ENCODE results near the gene TCN1.

TCN1 gene

DNA sequence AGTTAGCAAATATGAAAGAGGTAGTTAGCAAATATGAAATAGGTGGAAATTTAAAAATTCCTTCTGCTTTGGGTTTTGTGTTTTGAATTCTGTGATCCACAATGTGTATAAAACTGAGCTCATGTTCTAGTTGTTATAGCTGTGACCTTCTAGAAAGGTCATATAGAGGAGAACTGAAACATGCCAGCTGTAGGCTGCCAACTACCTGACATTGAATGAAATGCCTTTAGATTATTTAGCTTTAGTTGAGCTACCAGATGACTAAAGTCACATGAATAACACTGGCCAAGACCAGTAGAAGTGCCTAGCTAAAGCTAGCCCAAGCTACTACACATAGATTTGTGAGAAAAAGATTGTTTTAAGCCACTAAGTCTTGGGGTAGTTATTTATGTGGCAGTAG lies 5.8 kb upstream of the TCN1 start:
- TF ChIP-seq, protein P1, sequence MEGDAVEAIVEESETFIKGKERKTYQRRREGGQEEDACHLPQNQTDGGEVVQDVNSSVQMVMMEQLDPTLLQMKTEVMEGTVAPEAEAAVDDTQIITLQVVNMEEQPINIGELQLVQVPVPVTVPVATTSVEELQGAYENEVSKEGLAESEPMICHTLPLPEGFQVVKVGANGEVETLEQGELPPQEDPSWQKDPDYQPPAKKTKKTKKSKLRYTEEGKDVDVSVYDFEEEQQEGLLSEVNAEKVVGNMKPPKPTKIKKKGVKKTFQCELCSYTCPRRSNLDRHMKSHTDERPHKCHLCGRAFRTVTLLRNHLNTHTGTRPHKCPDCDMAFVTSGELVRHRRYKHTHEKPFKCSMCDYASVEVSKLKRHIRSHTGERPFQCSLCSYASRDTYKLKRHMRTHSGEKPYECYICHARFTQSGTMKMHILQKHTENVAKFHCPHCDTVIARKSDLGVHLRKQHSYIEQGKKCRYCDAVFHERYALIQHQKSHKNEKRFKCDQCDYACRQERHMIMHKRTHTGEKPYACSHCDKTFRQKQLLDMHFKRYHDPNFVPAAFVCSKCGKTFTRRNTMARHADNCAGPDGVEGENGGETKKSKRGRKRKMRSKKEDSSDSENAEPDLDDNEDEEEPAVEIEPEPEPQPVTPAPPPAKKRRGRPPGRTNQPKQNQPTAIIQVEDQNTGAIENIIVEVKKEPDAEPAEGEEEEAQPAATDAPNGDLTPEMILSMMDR (IDR thresholded peaks at IDR 0.05; ENCODE audit: low read depth, low read length) = no peak
- H3K4me3 ChIP-seq (ENCODE audit: low read depth, low read length) = no peak overlapping the region

DNA sequence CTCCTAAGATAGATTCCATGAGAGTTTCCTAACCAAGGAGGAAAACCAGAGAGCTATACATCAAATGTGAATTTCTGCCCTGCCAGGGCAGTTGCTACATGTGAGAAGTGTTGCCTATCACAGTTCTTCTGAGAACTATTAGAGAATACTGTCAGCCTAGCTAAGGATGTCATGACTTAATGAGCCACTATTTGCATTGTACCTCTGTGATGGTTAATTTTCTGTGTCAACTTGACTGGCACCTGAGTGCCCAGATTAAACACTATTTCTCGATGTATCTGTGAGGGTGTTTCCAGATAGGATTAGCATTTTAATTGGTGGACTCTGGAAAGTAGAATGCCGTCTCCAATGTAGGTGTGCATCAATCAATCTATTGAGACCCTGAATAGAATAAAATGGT lies 1.7 kb upstream of the TCN1 start:
- TF ChIP-seq, protein P1 (IDR thresholded peaks at IDR 0.05; ENCODE audit: low read depth, low read length) = no peak
- H3K4me3 ChIP-seq (ENCODE audit: low read depth, low read length) = no peak overlapping the region

DNA sequence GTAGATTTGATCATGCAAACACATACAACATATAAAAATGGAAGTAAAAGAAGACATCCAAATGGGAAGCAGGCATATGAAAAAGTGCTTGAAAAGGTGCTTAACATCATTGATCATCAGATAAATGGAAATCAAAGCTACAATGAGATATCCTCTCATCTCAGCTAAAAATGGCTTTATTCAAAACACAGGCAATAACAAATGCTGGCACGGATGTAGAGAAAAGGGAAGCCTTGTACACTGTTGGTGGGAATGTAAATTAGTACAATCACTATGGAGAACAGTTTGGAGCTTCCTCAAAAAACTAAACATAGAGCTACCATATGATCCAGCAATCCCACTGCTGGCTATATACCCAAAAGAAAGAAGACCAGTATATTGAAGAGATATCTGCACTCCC lies 549 bp upstream of the TCN1 start:
- no peak overlapping the region for H3K4me3 ChIP-seq (ENCODE audit: low read depth, low read length)
- TF ChIP-seq, protein P1 (IDR thresholded peaks at IDR 0.05; ENCODE audit: low read depth, low read length) = no peak

DNA sequence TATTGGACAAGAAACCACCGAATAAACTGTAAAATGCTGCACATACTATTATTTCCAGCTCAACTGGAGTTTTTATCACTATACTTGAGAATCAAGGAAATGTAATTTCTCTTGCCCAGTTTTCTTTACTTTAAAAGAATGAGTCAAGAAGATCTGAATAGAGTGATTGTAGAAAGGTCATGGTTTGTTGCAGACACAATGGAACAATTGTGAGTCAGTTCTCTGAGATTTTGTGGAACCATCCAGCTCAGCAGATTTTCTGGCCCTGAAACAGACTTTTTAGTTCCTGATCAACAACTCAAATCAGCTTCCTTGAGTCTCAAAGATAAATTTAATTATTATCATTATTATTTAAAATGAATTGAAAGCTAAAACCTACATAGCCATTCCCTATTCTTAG lies 1.3 kb downstream of the TCN1 start:
- H3K4me3 ChIP-seq (ENCODE audit: low read depth, low read length) = no peak overlapping the region
- TF ChIP-seq, protein P1 (IDR thresholded peaks at IDR 0.05; ENCODE audit: low read depth, low read length) = no peak

DNA sequence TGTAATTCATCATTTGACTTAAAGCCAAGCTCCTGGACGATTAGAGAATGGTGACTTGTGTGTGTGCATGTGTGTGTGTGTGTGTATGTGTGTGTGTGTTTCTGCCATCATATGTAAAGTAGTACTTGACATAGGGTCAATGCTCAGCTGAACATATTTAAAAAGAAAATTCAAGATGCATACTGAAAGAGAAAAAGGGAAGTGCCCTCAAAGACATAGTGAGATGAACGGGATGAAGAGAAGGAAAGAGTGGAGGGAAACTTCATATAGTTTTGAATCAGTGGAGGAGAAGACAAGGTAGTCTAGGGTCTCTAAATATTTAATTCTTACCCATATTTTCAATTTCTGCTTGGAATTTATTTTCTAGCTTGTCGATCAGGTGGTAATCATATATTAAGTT lies 4.0 kb downstream of the TCN1 start:
- TF ChIP-seq, protein P1 (IDR thresholded peaks at IDR 0.05; ENCODE audit: low read depth, low read length) = no peak

DNA sequence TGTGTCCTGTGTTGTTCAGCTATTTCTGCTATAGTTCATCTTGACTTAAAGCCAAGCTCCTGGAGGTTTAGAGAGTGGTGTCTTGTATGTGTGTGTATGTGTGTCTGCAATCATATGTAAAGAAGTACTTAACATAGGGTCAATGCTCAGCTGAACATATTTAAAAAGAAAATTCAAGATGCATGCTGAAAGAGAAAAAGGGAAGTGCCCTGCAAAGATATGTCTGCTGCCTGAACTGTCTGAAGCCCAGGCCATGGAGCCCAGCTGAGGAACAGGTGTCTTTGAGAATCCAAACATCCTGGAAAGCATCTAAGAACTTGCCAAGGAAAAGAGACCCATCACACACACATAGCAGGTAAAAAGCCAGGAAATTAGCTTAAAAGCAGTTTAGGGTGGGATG lies 6.6 kb downstream of the TCN1 start:
- TF ChIP-seq, protein P1 (IDR thresholded peaks at IDR 0.05; ENCODE audit: low read depth, low read length) = no peak
- no peak overlapping the region for H3K4me3 ChIP-seq (ENCODE audit: low read depth, low read length)

More for the DNA sequence above, 4.0 kb downstream of the TCN1 start:
- no peak overlapping the region for H3K4me3 ChIP-seq (ENCODE audit: low read depth, low read length)

DNA sequence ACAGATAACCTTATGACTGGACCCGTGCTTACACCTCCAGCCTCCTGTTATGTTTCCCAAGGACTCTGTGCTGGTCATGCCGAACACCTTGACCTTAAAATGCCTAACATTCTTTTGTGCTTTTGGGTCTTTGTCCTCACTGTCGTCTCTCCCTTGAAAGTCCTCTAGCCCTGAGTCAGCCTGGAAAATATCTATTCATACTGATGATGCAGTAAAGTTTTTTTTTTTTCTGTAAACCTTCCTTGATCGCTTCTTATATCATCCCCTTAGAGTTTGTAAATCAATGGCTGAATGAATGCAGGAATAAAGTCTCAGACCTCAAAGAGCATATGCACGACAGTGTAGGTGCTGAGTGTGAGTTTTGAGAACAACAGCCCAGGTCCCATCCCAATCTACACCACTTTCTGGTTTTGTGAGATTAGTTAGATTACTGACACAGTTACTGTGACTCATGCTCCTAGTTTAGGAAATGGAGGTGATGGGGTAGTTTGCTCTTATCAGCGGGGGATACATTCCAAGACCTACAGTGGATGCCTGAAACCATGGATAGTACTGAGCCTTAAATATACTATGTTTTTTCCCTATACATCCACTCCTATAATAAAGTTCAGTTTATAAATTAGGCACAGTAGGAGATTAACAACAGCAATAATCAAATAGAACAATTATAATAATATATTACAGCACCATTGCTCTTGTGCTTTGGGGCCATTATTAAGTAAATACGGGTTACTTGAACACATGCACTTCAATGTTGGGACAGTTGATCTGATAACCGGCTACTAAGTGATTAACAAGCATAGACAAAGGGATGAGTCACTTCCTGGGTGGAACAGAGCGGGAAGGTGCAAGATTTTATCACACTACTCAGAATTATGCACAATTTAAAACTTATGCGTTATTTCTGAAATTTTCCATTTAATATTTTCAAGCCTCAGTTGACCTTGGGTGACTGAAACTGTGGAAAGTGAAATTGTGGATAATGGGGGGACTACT lies 8.6 kb downstream of the TCN1 start:
- H3K4me3 ChIP-seq (ENCODE audit: low read depth, low read length) = no peak overlapping the region
- TF ChIP-seq, protein P1 (IDR thresholded peaks at IDR 0.05; ENCODE audit: low read depth, low read length) = no peak

Measured in WI38 (cell line).